Fibroblast of the conjunctiva (primary cell): ENCODE results near the gene NAALADL1.
"Not testable (repeated sequence)": the region's sequence is repeated elsewhere in the genome, so short reads cannot be mapped to it uniquely, and the experiment has no call there.

Experiments
- DNase-seq: peaks from one replicate; pipeline ENCODE4 v3.0.0-alpha.2; 2010; ENCODE audit warnings: low read depth

NAALADL1 gene

DNA sequence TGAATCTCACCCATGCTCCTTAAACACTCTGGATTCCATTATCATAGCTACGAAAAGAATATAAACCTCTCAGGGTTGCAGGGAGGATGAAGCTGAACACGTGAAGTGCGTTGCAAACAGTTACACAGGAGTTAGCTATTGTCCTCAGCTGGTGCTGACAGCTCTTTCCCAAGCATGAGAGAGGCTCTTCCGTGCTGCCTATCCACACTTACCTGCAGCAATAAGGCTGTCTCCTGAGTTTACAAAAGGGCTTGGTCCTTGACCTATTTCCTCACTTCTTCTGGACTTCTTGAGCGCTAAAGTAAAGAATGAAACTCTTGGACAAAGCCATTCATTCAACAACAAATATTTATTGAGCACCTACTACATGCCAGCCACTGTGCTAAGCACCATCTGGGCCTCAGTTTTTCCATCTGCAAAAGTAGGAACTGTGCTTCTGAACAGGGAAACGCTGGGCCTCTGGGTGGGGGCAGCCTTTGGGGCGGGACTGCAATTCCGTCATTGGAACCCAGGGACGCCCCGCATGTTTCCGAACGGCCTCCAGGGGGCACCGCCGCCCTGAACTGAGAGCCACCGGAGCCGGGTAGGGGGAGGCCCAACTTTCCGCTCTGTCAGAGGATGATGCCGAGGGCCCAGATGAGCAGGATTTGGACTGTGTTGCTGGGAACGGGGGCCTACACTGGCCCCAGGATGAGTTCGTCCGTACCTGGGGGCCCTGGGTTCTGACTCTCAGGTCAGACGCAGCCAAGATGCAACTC, 45.0 kb downstream of the NAALADL1 start:
- peak; percentile 80 for DNase-seq

- DNase-seq, result no peak
Observed at GRCh38 chr11:65008873-65009272, 49.5 kb downstream of the NAALADL1 start.

GRCh38 chr11:65008016-65008415, 50.3 kb downstream of the NAALADL1 start:
- no peak for DNase-seq

GRCh38 chr11:65003968-65004367, 54.4 kb downstream of the NAALADL1 start:
- not testable (repeated sequence) for DNase-seq

DNA sequence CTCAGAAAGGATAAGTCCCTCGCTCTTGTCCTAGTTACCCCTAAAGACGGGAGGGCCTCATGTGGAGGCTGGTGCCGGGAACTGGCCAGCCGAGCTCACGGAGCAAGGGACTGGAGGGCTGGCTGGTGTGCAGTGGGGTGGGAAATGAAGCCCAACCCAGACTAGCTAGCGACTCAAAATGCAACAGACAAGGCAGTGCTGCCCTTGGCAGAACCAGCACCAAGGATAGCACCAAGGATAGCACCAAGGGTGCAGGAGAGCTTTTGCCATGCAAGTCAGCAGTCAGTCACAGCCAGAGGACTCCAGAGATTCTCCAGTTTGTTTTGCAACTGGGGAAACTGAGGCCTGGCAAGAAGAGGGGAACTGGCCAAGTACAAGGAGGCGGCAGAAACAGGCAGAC, 55.1 kb downstream of the NAALADL1 start:
- DNase-seq, result no peak

- DNase-seq, result no peak
Observed at GRCh38 chr11:65002706-65003105, 55.6 kb downstream of the NAALADL1 start.

- no peak for DNase-seq
Observed at GRCh38 chr11:64999478-64999877, 58.9 kb downstream of the NAALADL1 start.

GRCh38 chr11:64998690-64999431, 59.5 kb downstream of the NAALADL1 start:
- DNase-seq, result no peak

DNA sequence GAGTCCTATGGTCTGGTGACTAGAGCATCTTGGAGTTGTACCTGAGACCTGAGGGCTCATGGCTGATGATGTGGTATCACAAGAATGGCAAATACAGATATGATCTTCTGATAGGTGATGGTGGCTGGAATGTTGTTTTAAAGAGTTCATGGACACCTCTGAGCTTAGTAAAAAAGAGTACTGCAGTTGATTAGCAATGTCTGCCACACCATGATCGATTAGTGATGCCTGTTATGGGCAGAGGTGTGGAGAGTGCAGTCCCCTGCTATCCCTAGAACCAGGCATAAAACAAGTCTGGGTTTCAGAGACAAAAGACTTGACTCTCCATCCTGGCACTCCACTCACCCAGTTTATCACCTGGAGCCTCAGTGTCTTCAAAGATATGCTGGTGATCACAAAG, 60.2 kb downstream of the NAALADL1 start:
- DNase-seq, result no peak

- no peak for DNase-seq
Observed at GRCh38 chr11:64996710-64997380, 61.5 kb downstream of the NAALADL1 start, which contains the start of gene BATF2. Gene BATF2, minus strand, starts transcription at chr11:64996971. Its CDS starts 57 bp downstream, at chr11:64996914.

DNA sequence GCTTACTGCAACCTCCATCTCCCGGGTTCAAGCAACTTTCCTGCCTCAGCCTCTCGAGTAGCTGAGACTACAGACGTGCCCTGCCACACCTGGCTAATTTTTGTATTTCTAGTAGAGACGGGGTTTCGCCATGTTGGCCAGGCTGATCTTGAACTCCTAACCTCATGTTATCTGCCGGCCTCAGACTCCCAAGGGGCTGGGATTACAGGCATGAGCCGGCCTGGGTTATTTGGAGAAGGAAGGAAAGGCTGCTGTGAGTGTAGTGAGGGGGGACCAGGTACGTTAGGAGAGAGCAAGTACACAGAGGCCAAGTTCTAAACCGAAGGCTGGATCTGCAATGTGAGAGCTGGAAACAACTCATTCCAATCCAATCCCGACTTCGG, 62.0 kb downstream of the NAALADL1 start:
- no peak for DNase-seq
